ENCODE data around the gene GNG7. TPM values are rescaled to one million over a fixed set of nuclear protein-coding genes. Genes with fewer than 3 reads are reported as not detected.

Gene GNG7
- total RNA-seq, 4 donors from 2014 or later: 0.57 to 3.8 (median 1.6) TPM

GRCh38 chr19:2517881-2518601 lies 184.5 kb downstream of the GNG7 start:
- WGBS, 2 donors: 74% methylated on average over 7 of the region's 35 CpGs; no CpG with 5 or more reads in 1 of the 2 donors
- DNase-seq: no peak
- Histone ChIP-seq H3K27ac (no peak overlapping the region), H3K4me3 (no peak overlapping the region), H3K9me3 (no peaks in the 10 kb centered on the region), H3K4me1 (peaks cover 2 to 7% (median 5%) of the 10 kb centered on the region in 3 donors), H3K36me3 (no peaks in the 10 kb centered on the region), H3K27me3 (no peaks in the 10 kb centered on the region)
- TF ChIP-seq POLR2A (IDR thresholded peaks at IDR 0.05) (no peak), CTCF (IDR thresholded peaks at IDR 0.05) (no peak)
- intact Hi-C loops (cut with DNase I): no loop called here

- intact Hi-C loops (cut with DNase I): no loop called here
- H3K9me3 ChIP-seq: no peaks in the 10 kb centered on the region
- whole genome bisulfite sequencing, 2 donors: 88 to 90% methylated on average over 4 to 5 of the region's 18 CpGs
- TF ChIP-seq POLR2A (IDR thresholded peaks at IDR 0.05) (no peak), CTCF (IDR thresholded peaks at IDR 0.05) (no peak)
- peaks cover 10 to 20% (median 14%) of the 10 kb centered on the region in 3 donors for H3K4me1 ChIP-seq
- no peak overlapping the region for H3K4me3 ChIP-seq
- H3K27me3 ChIP-seq: no peaks in the 10 kb centered on the region
- H3K27ac ChIP-seq: no peak overlapping the region
- DNase-seq: no peak
- no peaks in the 10 kb centered on the region for H3K36me3 ChIP-seq
Observed at GRCh38 chr19:2516727-2517126, 185.8 kb downstream of the GNG7 start.

GRCh38 chr19:2514981-2515518 lies 187.4 kb downstream of the GNG7 start:
- Histone ChIP-seq H3K9me3 (no peaks in the 10 kb centered on the region), H3K4me1 (peaks cover 10 to 27% (median 14%) of the 10 kb centered on the region in 3 donors), H3K4me3 (no peak overlapping the region), H3K27me3 (no peaks in the 10 kb centered on the region), H3K36me3 (no peaks in the 10 kb centered on the region), H3K27ac (no peak overlapping the region)
- TF ChIP-seq POLR2A (IDR thresholded peaks at IDR 0.05) (no peak), CTCF (IDR thresholded peaks at IDR 0.05) (no peak)
- intact Hi-C loops (cut with DNase I): no loop called here
- DNase-seq: no peak
- 89 to 93% methylated on average over 16 of the region's 16 CpGs for WGBS, 2 donors

GRCh38 chr19:2512523-2513431 lies 189.7 kb downstream of the GNG7 start:
- intact Hi-C loops (cut with DNase I): no loop called here

More at GRCh38 chr19:2512523-2513431, 189.7 kb downstream of the GNG7 start:
- Histone ChIP-seq H3K4me1 (peaks cover 10 to 41% (median 14%) of the 10 kb centered on the region in 3 donors), H3K27ac (no peak overlapping the region), H3K4me3 (peak overlapping the region in 1 of 4 donors; percentile 12), H3K27me3 (no peaks in the 10 kb centered on the region), H3K9me3 (no peaks in the 10 kb centered on the region), H3K36me3 (no peaks in the 10 kb centered on the region)
- TF ChIP-seq POLR2A (IDR thresholded peaks at IDR 0.05): no peak
- no peak for TF ChIP-seq CTCF (IDR thresholded peaks at IDR 0.05)
- DNase-seq: no peak
- 27 to 57% methylated on average over 3 to 13 of the region's 41 CpGs for whole genome bisulfite sequencing, 2 donors
